B cell (primary cell): ENCODE data around the gene PA2G4. TPM values are rescaled to one million over a fixed set of nuclear protein-coding genes. Genes with fewer than 3 reads are reported as not detected.
A peak's percentile ranks its signal among the peaks of the same experiment; 100 is the strongest.

Source experiments
- ATAC-seq: fragments of 200-7000 bp; cut with Tn5 transposase; one replicate; pipeline ENCODE4 v1.10.0; 2021; ENCODE audit warnings: low read depth, mild to moderate bottlenecking, moderate number of reproducible peaks, moderate library complexity
- CTCF ChIA-PET: fragments of 350-600 bp; sonication (Branson Sonifier 250); formaldehyde crosslinking; loops from one replicate; lab custom pipeline; 2021; ENCODE audit warnings: antibody characterized with exemption, inconsistent platforms; lab: Charles Lee
- POLR2A ChIA-PET: fragments of 350-600 bp; sonication (Branson Sonifier 250); formaldehyde crosslinking; loops from one replicate; lab custom pipeline; 2021; ENCODE audit warnings: antibody characterized with exemption; lab: Charles Lee
- DNase-seq: peaks from one replicate; pipeline ENCODE4 v3.0.0; 2013
- H2AFZ ChIP-seq: 2 replicates; pipeline ENCODE4 v1.6.1; 2012; ENCODE audit warnings: mild to moderate bottlenecking, low read depth, low read length; ENCODE audit not compliant: insufficient read depth, poor library complexity, severe bottlenecking
- H3K27ac ChIP-seq, 2 donors: 1 replicate in 1 of 2; 2 replicates in 1 of 2; pipeline ENCODE4 v1.5.1; 2012 to 2013; ENCODE audit warnings: low read length in 2 of 2, mild to moderate bottlenecking in 2 of 2, moderate library complexity in 1 of 2
- H3K27me3 ChIP-seq, 4 experiments: fragments of 200-600 bp in 1 of 4; sonication (generic) in 1 of 4; replicated peaks in 1 of 4; 1 replicate in 2 of 4; 2 replicates in 2 of 4; pipeline versions ENCODE4 v1.6.1 to v1.7.0; 2013 to 2016; ENCODE audit warnings: low read length in 3 of 4, mild to moderate bottlenecking in 2 of 4, mixed read lengths in 1 of 4, moderate library complexity in 1 of 4; ENCODE audit not compliant: insufficient read depth in 4 of 4, control insufficient read depth in 3 of 4; ENCODE audit errors: control extremely low read depth in 1 of 4
- H3K36me3 ChIP-seq, 2 experiments: replicated peaks in 1 of 2; 1 replicate in 1 of 2; 2 replicates in 1 of 2; pipeline versions ENCODE4 v1.6.1 to v1.7.1; 2013; ENCODE audit warnings: low read length in 1 of 2; ENCODE audit not compliant: insufficient read depth in 2 of 2, control insufficient read depth in 1 of 2; ENCODE audit errors: control extremely low read depth in 1 of 2, extremely low read depth in 1 of 2
- H3K4me1 ChIP-seq, 2 donors: fragments of 200-600 bp in 1 of 2; sonication (generic) in 1 of 2; 1 replicate in 1 of 2; 2 replicates in 1 of 2; pipeline versions ENCODE4 v1.5.1 to v1.6.1; 2013 to 2017; ENCODE audit warnings: low read length in 2 of 2; ENCODE audit not compliant: control insufficient read depth in 2 of 2, insufficient read depth in 2 of 2
- H3K4me2 ChIP-seq: replicated peaks from 2 replicates; pipeline ENCODE3; 2012; ENCODE audit warnings: mild to moderate bottlenecking, low read depth, low read length; ENCODE audit not compliant: poor library complexity, severe bottlenecking
- H3K4me3 ChIP-seq, 5 experiments: fragments of 200-600 bp in 1 of 5; sonication (generic) in 1 of 5; 1 replicate in 3 of 5; 2 replicates in 2 of 5; pipeline versions ENCODE4 v1.5.1 to v1.7.0; 2011 to 2016; ENCODE audit warnings: low read length in 4 of 5, mild to moderate bottlenecking in 4 of 5, low read depth in 2 of 5, control low read depth in 1 of 5, moderate library complexity in 1 of 5; ENCODE audit not compliant: insufficient read depth in 1 of 5; ENCODE audit errors: control extremely low read depth in 1 of 5, extremely low read depth in 1 of 5
- H3K79me2 ChIP-seq: fragments of 200-600 bp; sonication (generic); one replicate; pipeline ENCODE4 v1.6.0; 2016; ENCODE audit warnings: low read length; ENCODE audit not compliant: control insufficient read depth, insufficient read depth
- H3K9ac ChIP-seq: fragments of 200-600 bp; sonication (generic); 2 replicates; pipeline ENCODE4 v1.6.1; 2017; ENCODE audit warnings: mild to moderate bottlenecking, low read length, moderate library complexity
- H3K9me3 ChIP-seq, 3 donors: one replicate each; pipeline versions ENCODE4 v1.6.1 to v1.7.1; 2013; ENCODE audit warnings: low read length in 2 of 3; ENCODE audit not compliant: control insufficient read depth in 2 of 3, insufficient read depth in 1 of 3; ENCODE audit errors: control extremely low read depth in 1 of 3
- H4K20me1 ChIP-seq: 2 replicates; pipeline ENCODE4 v1.6.0; 2012; ENCODE audit warnings: mild to moderate bottlenecking, low read length; ENCODE audit not compliant: insufficient read depth, control insufficient read depth, poor library complexity, severe bottlenecking
- H3K27ac Mint-ChIP-seq: one replicate; pipeline ENCODE4 v1.8.0; 2021; ENCODE audit warnings: mixed read lengths
- H3K27me3 Mint-ChIP-seq: one replicate; pipeline ENCODE4 v1.8.0; 2021; ENCODE audit warnings: mixed read lengths
- H3K4me1 Mint-ChIP-seq: one replicate; pipeline ENCODE4 v1.8.0; 2021; ENCODE audit warnings: mixed read lengths
- H3K4me3 Mint-ChIP-seq: one replicate; pipeline ENCODE4 v1.8.0; 2021; ENCODE audit warnings: mixed read lengths
- H3K9me3 Mint-ChIP-seq: one replicate; pipeline ENCODE4 v1.8.0; 2022; ENCODE audit warnings: mixed read lengths; ENCODE audit not compliant: insufficient read depth
- EZH2 ChIP-seq: IDR thresholded peaks from 2 replicates; pipeline ENCODE4 v1.6.1; 2012; ENCODE audit warnings: borderline replicate concordance, low read depth, mild to moderate bottlenecking, moderate library complexity, low read length; ENCODE audit not compliant: insufficient read depth, poor library complexity, severe bottlenecking
- WGBS: methylation state at CpG from one replicate; pipeline ENCODE4 v1.1.5; 2013; ENCODE audit warnings: missing lambda C conversion rate; ENCODE audit not compliant: insufficient coverage; 5-methylcytosine and 5-hydroxymethylcytosine counted together
- intact Hi-C: fragments of 100-400 bp; cut with micrococcal nuclease; formaldehyde crosslinking; loops from one replicate; pipeline ENCODE4 v1.10.0; 2022
- polyA plus RNA-seq: library from polyadenylated mRNA; depleted of rRNA; stranded (reverse); fragments of >200 nt; gene quantifications from 2 replicates; pipeline ENCODE4 v1.2.3, GENCODE V29; 2012
- total RNA-seq, 2 donors: library from RNA; stranded (reverse); fragments of 120-200 nt in 1 of 2; gene quantifications; 1 replicate in 1 of 2; 2 replicates in 1 of 2; pipeline versions ENCODE4 v1.2.3 to v1.2.4, GENCODE V29; 2013 to 2022
- TF ChIP-seq, protein P1 (sequence below): fragments of 200-600 bp; IDR thresholded peaks from one replicate; pipeline ENCODE4 v1.8.0; 2022; ENCODE audit warnings: antibody characterized with exemption, mild to moderate bottlenecking

The PA2G4 gene
- total and polyA plus RNA-seq, 2 donors (not counting 1 experiment from before 2014, with no cell fraction given), result 56.7 to 77.3 TPM

- peaks cover 18 to 23% of the 10 kb centered on the region in 2 donors for H3K4me1 ChIP-seq
- peak overlapping the region; percentile 66 to 67 for H3K27ac ChIP-seq
- peak overlapping the region; percentile 100 for H3K4me3 Mint-ChIP-seq
- ChIA-PET POLR2A (interaction anchor here (0.5 to 2.5 kb wide), 8 partner anchors 12 to 376 kb away, joined by 3 to 42 read pairs (median 6); partner anchors contain the start of genes ESYT1, RAB5B, RNF41 and RPL41), CTCF (interaction anchor here (0.6 to 3.7 kb wide), 6 partner anchors 9 to 109 kb away, joined by 3 to 34 read pairs (median 4); partner anchors contain the start of genes RPL41, SMARCC2 and ZC3H10)
- H3K4me2 ChIP-seq, result peak overlapping the region; percentile 83
- no peaks in the 10 kb centered on the region for H4K20me1 ChIP-seq
- ATAC-seq (peak; percentile 1), DNase-seq (no peak)
- no peaks in the 10 kb centered on the region for H3K9me3 Mint-ChIP-seq
- no peak for TF ChIP-seq EZH2
- TF ChIP-seq, protein P1, sequence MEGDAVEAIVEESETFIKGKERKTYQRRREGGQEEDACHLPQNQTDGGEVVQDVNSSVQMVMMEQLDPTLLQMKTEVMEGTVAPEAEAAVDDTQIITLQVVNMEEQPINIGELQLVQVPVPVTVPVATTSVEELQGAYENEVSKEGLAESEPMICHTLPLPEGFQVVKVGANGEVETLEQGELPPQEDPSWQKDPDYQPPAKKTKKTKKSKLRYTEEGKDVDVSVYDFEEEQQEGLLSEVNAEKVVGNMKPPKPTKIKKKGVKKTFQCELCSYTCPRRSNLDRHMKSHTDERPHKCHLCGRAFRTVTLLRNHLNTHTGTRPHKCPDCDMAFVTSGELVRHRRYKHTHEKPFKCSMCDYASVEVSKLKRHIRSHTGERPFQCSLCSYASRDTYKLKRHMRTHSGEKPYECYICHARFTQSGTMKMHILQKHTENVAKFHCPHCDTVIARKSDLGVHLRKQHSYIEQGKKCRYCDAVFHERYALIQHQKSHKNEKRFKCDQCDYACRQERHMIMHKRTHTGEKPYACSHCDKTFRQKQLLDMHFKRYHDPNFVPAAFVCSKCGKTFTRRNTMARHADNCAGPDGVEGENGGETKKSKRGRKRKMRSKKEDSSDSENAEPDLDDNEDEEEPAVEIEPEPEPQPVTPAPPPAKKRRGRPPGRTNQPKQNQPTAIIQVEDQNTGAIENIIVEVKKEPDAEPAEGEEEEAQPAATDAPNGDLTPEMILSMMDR, result no peak
- no peaks in the 10 kb centered on the region for H3K27me3 Mint-ChIP-seq
- no peaks in the 10 kb centered on the region for H3K27me3 ChIP-seq
- H3K4me1 Mint-ChIP-seq, result peaks cover 38% of the 10 kb centered on the region
- H3K9me3 ChIP-seq, result no peaks in the 10 kb centered on the region
- H3K36me3 ChIP-seq, result peaks cover 0 to 33% of the 10 kb centered on the region in 2 experiments
- peak overlapping the region; percentile 88 for H2AFZ ChIP-seq
- H3K9ac ChIP-seq, result peak overlapping the region; percentile 83
- peak overlapping the region; percentile 92 for H3K27ac Mint-ChIP-seq
- peak overlapping the region; percentile 32 to 93 (median 86) for H3K4me3 ChIP-seq
- H3K79me2 ChIP-seq, result peaks cover 27% of the 10 kb centered on the region
- WGBS, result 1% methylated on average over 37 of the region's 40 CpGs
- intact Hi-C loops, result loop anchor here (1.0 to 5.0 kb wide), 10 partner anchors 11 to 288 kb away; partner anchors contain the start of genes MYL6B, RAB5B, RPL41 and RPS26
Observed at GRCh38 chr12:56104815-56105608, 653 bp downstream of the PA2G4 start.
